Astrocyte (in vitro differentiated cells and primary cell): ENCODE results near the gene NUAK2.
"Not testable (repeated sequence)": the region's sequence is repeated elsewhere in the genome, so short reads cannot be mapped to it uniquely, and the experiment has no call there.

ENCODE experiments used
- EZH2 ChIP-seq: IDR thresholded peaks from 2 replicates; pipeline ENCODE4 v1.6.1; 2012; ENCODE audit warnings: mild to moderate bottlenecking, low read length, inconsistent platforms; ENCODE audit not compliant: insufficient read depth
- TF ChIP-seq, protein P1 (sequence below): IDR thresholded peaks from 2 replicates; pipeline ENCODE4 v1.5.1; 2011; ENCODE audit warnings: low read depth, mild to moderate bottlenecking, inconsistent platforms, low read length, moderate library complexity; ENCODE audit not compliant: insufficient read depth

- TF ChIP-seq, protein P1, sequence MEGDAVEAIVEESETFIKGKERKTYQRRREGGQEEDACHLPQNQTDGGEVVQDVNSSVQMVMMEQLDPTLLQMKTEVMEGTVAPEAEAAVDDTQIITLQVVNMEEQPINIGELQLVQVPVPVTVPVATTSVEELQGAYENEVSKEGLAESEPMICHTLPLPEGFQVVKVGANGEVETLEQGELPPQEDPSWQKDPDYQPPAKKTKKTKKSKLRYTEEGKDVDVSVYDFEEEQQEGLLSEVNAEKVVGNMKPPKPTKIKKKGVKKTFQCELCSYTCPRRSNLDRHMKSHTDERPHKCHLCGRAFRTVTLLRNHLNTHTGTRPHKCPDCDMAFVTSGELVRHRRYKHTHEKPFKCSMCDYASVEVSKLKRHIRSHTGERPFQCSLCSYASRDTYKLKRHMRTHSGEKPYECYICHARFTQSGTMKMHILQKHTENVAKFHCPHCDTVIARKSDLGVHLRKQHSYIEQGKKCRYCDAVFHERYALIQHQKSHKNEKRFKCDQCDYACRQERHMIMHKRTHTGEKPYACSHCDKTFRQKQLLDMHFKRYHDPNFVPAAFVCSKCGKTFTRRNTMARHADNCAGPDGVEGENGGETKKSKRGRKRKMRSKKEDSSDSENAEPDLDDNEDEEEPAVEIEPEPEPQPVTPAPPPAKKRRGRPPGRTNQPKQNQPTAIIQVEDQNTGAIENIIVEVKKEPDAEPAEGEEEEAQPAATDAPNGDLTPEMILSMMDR, result not testable (repeated sequence)
- TF ChIP-seq EZH2, result not testable (repeated sequence)
Measured at GRCh38 chr1:205365086-205365485, 43.5 kb upstream of the NUAK2 start.
